ENCODE measurements around the gene ZNF140. TPM values are rescaled to one million over a fixed set of nuclear protein-coding genes. Genes with fewer than 3 reads are reported as not detected.

The ZNF140 gene
- polyA plus RNA-seq, 3 donors: 6.2 to 11.8 (median 6.3) TPM

DNA sequence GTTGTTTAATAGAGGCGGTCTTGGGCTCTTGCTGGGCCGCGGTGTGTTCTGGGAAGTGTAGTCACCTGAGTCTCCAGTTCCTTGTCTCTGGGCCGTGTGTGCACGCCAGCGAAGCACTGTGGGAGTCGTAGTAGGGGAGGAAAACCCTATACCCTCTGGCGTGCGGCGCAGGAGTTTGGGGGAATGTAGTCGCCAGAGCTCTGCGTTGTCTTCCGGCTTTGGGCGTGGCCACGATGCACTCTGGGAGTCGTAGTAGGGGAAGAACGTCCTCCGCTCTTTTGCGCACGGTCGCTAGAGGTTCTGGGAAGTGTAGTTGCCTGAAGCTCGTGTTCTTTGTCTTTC, 726 bp upstream of the ZNF140 start:
- H3K79me2 ChIP-seq (ENCODE audit: insufficient read depth, low read length): peaks cover 13% of the 10 kb centered on the region
- H3K36me3 Mint-ChIP-seq: peaks cover 30 to 41% of the 10 kb centered on the region in 2 donors
- peak overlapping the region; percentile 91 for H2AFZ ChIP-seq (ENCODE audit: insufficient read depth, low read depth, low read length, poor library complexity, severe bottlenecking)
- peak overlapping the region; percentile 78 to 86 (median 81) for H3K4me3 ChIP-seq (replicated peaks in 1 of 3; ENCODE audit: low read depth in 2 of 3, low read length in 3 of 3)
- H3K27ac ChIP-seq (ENCODE audit: low read depth in 1 of 2, low read length in 2 of 2): peak overlapping the region; percentile 96 to 98
- no peak overlapping the region for H3K4me3 Mint-ChIP-seq
- H3K9ac ChIP-seq (ENCODE audit: insufficient read depth, low read length, poor library complexity, severe bottlenecking): peak overlapping the region; percentile 94
- no peaks in the 10 kb centered on the region for H3K27me3 ChIP-seq (ENCODE audit: control insufficient read depth in 2 of 2, insufficient read depth in 2 of 2, low read length in 2 of 2)
- peaks cover 56 to 85% of the 10 kb centered on the region in 2 donors for H3K9me3 ChIP-seq (replicated peaks in 1 of 2; ENCODE audit: control insufficient read depth in 1 of 2, insufficient read depth in 1 of 2, low read length in 2 of 2)
- peak overlapping the region; percentile 71 for H3K4me2 ChIP-seq (replicated peaks; ENCODE audit: extremely low read depth, low read length, poor library complexity, severe bottlenecking)
- peak; percentile 97 to 99 (median 98) for DNase-seq
- no peak overlapping the region for H3K27ac Mint-ChIP-seq
- H3K4me1 Mint-ChIP-seq: peaks cover 5% of the 10 kb centered on the region
- H3K9me3 Mint-ChIP-seq: peaks cover 39 to 52% (median 48%) of the 10 kb centered on the region in 7 donors
- whole genome bisulfite sequencing (ENCODE audit: insufficient coverage): under 1% methylated on average over 20 of the region's 22 CpGs
- TF ChIP-seq, protein P1, sequence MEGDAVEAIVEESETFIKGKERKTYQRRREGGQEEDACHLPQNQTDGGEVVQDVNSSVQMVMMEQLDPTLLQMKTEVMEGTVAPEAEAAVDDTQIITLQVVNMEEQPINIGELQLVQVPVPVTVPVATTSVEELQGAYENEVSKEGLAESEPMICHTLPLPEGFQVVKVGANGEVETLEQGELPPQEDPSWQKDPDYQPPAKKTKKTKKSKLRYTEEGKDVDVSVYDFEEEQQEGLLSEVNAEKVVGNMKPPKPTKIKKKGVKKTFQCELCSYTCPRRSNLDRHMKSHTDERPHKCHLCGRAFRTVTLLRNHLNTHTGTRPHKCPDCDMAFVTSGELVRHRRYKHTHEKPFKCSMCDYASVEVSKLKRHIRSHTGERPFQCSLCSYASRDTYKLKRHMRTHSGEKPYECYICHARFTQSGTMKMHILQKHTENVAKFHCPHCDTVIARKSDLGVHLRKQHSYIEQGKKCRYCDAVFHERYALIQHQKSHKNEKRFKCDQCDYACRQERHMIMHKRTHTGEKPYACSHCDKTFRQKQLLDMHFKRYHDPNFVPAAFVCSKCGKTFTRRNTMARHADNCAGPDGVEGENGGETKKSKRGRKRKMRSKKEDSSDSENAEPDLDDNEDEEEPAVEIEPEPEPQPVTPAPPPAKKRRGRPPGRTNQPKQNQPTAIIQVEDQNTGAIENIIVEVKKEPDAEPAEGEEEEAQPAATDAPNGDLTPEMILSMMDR (IDR thresholded peaks at IDR 0.05): no peak
- no peaks in the 10 kb centered on the region for H4K20me1 ChIP-seq (ENCODE audit: insufficient read depth, low read length)
- intact Hi-C loops (cut with micrococcal nuclease): loop anchor here (1.0 to 5.0 kb wide), 9 partner anchors 43 to 193 kb away; partner anchors contain the start of genes CHFR (in 2 of the 2), ZNF10 (in 2 of the 2), ZNF268 (in 2 of the 2) and ZNF84 (in 2 of the 2)
- peaks cover 18 to 41% of the 10 kb centered on the region in 2 donors for H3K36me3 ChIP-seq (replicated peaks in 1 of 2; ENCODE audit: control insufficient read depth in 1 of 2, insufficient read depth in 2 of 2, low read length in 2 of 2)
- peaks cover 0 to 4% (median 0%) of the 10 kb centered on the region in 3 donors for H3K27me3 Mint-ChIP-seq (ENCODE audit: low read depth in 3 of 3)
- peaks cover 11 to 12% of the 10 kb centered on the region in 2 donors for H3K4me1 ChIP-seq (ENCODE audit: control insufficient read depth in 1 of 2, insufficient read depth in 2 of 2, low read length in 2 of 2)

GRCh38 chr12:133081159-133081780, 547 bp downstream of the ZNF140 start:
- Mint-ChIP-seq H3K27ac (peak overlapping the region in 4 of 7 donors; percentile 40 to 82 (median 51)), H3K9me3 (peaks cover 41 to 52% (median 50%) of the 10 kb centered on the region in 7 donors)

More at GRCh38 chr12:133081159-133081780, 547 bp downstream of the ZNF140 start:
- H3K4me1 ChIP-seq (ENCODE audit: control insufficient read depth in 1 of 2, insufficient read depth in 2 of 2, low read length in 2 of 2): peaks cover 11 to 12% of the 10 kb centered on the region in 2 donors
- intact Hi-C loops (cut with micrococcal nuclease): loop anchor here (2.0 to 5.0 kb wide), 5 partner anchors 50 to 194 kb away; partner anchors contain the start of genes CHFR (in 2 of the 2), ZNF10 (in 1 of the 2), ZNF268 (in 1 of the 2) and ZNF891 (in 1 of the 2)
- peaks cover 13% of the 10 kb centered on the region for H3K79me2 ChIP-seq (ENCODE audit: insufficient read depth, low read length)
- H4K20me1 ChIP-seq (ENCODE audit: insufficient read depth, low read length): no peaks in the 10 kb centered on the region
- H3K27me3 ChIP-seq (ENCODE audit: control insufficient read depth in 2 of 2, insufficient read depth in 2 of 2, low read length in 2 of 2): no peaks in the 10 kb centered on the region
- H3K27ac ChIP-seq (ENCODE audit: low read depth in 1 of 2, low read length in 2 of 2): peak overlapping the region; percentile 96 to 98
- H3K4me3 Mint-ChIP-seq: peak overlapping the region in 1 of 2 donors; percentile 26
- peaks cover 5% of the 10 kb centered on the region for H3K4me1 Mint-ChIP-seq
- H3K9me3 ChIP-seq (replicated peaks in 1 of 2; ENCODE audit: control insufficient read depth in 1 of 2, insufficient read depth in 1 of 2, low read length in 2 of 2): peaks cover 52 to 87% of the 10 kb centered on the region in 2 donors
- DNase-seq: peak in 1 of 3 donors; percentile 81
- peak overlapping the region; percentile 94 for H3K9ac ChIP-seq (ENCODE audit: insufficient read depth, low read length, poor library complexity, severe bottlenecking)
- WGBS (ENCODE audit: insufficient coverage): 0% methylated on average over 6 of the region's 17 CpGs
- H3K36me3 Mint-ChIP-seq: peaks cover 42 to 54% of the 10 kb centered on the region in 2 donors
- peaks cover 0 to 4% (median 0%) of the 10 kb centered on the region in 3 donors for H3K27me3 Mint-ChIP-seq (ENCODE audit: low read depth in 3 of 3)
- peak overlapping the region; percentile 71 for H3K4me2 ChIP-seq (replicated peaks; ENCODE audit: extremely low read depth, low read length, poor library complexity, severe bottlenecking)
- H3K4me3 ChIP-seq (replicated peaks in 1 of 3; ENCODE audit: low read depth in 2 of 3, low read length in 3 of 3): peak overlapping the region; percentile 78 to 86 (median 81)
- peak overlapping the region; percentile 91 for H2AFZ ChIP-seq (ENCODE audit: insufficient read depth, low read depth, low read length, poor library complexity, severe bottlenecking)
- TF ChIP-seq, protein P1 (IDR thresholded peaks at IDR 0.05): no peak
- H3K36me3 ChIP-seq (replicated peaks in 1 of 2; ENCODE audit: control insufficient read depth in 1 of 2, insufficient read depth in 2 of 2, low read length in 2 of 2): peaks cover 29 to 53% of the 10 kb centered on the region in 2 donors

All from CD14-positive monocyte (primary cell).